Neural cell (in vitro differentiated cells): ENCODE measurements around the gene TRIM40. TPM values are rescaled to one million over a fixed set of nuclear protein-coding genes. Genes with fewer than 3 reads are reported as not detected.

Experiments used
- H2AFZ ChIP-seq: fragments of 200-600, 300-800 bp; sonication (generic), shearing (Covaris generic); 2 replicates; pipeline ENCODE4 v1.6.0; 2014; ENCODE audit warnings: low read depth, mild to moderate bottlenecking, antibody characterized with exemption, low read length, moderate library complexity
- H3F3A ChIP-seq: fragments of 200-600 bp; shearing (Covaris generic); 2 replicates; pipeline ENCODE4 v1.6.1; 2016; ENCODE audit warnings: mild to moderate bottlenecking, moderate library complexity, mixed read lengths, antibody characterized with exemption, low read length; ENCODE audit not compliant: insufficient read depth, poor library complexity, severe bottlenecking
- H3K27ac ChIP-seq: fragments of 200-600, 300-800 bp; sonication (generic), shearing (Covaris generic); 2 replicates; pipeline ENCODE4 v1.5.1; 2014; ENCODE audit warnings: mild to moderate bottlenecking, low read length, moderate library complexity
- H3K27me3 ChIP-seq: fragments of 300-800, 200-600 bp; sonication (generic), shearing (Covaris generic); 2 replicates; pipeline ENCODE4 v1.6.0; 2014; ENCODE audit warnings: mild to moderate bottlenecking, low read depth, low read length, moderate library complexity; ENCODE audit not compliant: insufficient read depth
- H3K36me3 ChIP-seq: fragments of 300-800, 200-600 bp; sonication (generic), shearing (Covaris generic); 2 replicates; pipeline ENCODE4 v1.5.1; 2014; ENCODE audit warnings: mild to moderate bottlenecking, antibody characterized with exemption, low read length, moderate library complexity; ENCODE audit not compliant: insufficient read depth
- H3K4me2 ChIP-seq: fragments of 300-800, 200-600 bp; sonication (generic), shearing (Covaris generic); 2 replicates; pipeline ENCODE4 v1.6.0; 2014; ENCODE audit warnings: mild to moderate bottlenecking, low read length
- H3K4me3 ChIP-seq: fragments of 300-800, 200-600 bp; sonication (generic), shearing (Covaris generic); 2 replicates; pipeline ENCODE4 v1.5.1; 2014; ENCODE audit warnings: mild to moderate bottlenecking, low read length, moderate library complexity
- H3K79me2 ChIP-seq: fragments of 200-600 bp; shearing (Covaris generic); replicated peaks from 2 replicates; pipeline ENCODE4 v1.6.0; 2014; ENCODE audit warnings: mild to moderate bottlenecking, low read length, moderate library complexity; ENCODE audit not compliant: insufficient read depth
- H3K9ac ChIP-seq: fragments of 300-800, 200-600 bp; sonication (generic), shearing (Covaris generic); 2 replicates; pipeline ENCODE4 v1.6.1; 2016; ENCODE audit warnings: mild to moderate bottlenecking, low read length, mixed read lengths
- H3K9me2 ChIP-seq: fragments of 200-600 bp; shearing (Covaris generic); 2 replicates; pipeline ENCODE4 v1.6.1; 2016; ENCODE audit warnings: mild to moderate bottlenecking, low read length, mixed read lengths; ENCODE audit not compliant: insufficient read depth
- H3K9me3 ChIP-seq: fragments of 200-600, 300-800 bp; sonication (generic), shearing (Covaris generic); 2 replicates; pipeline ENCODE4 v1.6.1; 2016; ENCODE audit warnings: mild to moderate bottlenecking, mixed run types, low read length, moderate library complexity, mixed read lengths
- H4K20me1 ChIP-seq: fragments of 200-600 bp; shearing (Covaris generic); 2 replicates; pipeline ENCODE4 v1.6.1; 2016; ENCODE audit warnings: mild to moderate bottlenecking, mixed run types; ENCODE audit not compliant: insufficient read depth
- EP300 ChIP-seq: fragments of 450-650 bp; conservative IDR thresholded peaks from 2 replicates; pipeline ENCODE4 v1.6.1; 2014; ENCODE audit warnings: antibody characterized with exemption, mild to moderate bottlenecking, moderate library complexity; ENCODE audit not compliant: poor library complexity, severe bottlenecking
- EZH2 ChIP-seq: fragments of 200-600, 300-800 bp; shearing (Covaris generic), sonication (generic); IDR thresholded peaks from 2 replicates; pipeline ENCODE4 v1.6.1; 2014; ENCODE audit warnings: antibody characterized with exemption, low read length, borderline replicate concordance, mild to moderate bottlenecking; ENCODE audit not compliant: insufficient read depth, poor library complexity, severe bottlenecking
- MXI1 ChIP-seq: fragments of 450-650 bp; conservative IDR thresholded peaks from 2 replicates; pipeline ENCODE4 v1.6.1; 2014; ENCODE audit warnings: antibody characterized with exemption, mild to moderate bottlenecking; ENCODE audit not compliant: poor library complexity, severe bottlenecking
- POLR2AphosphoS5 ChIP-seq: IDR thresholded peaks from 2 replicates; pipeline ENCODE4 v1.6.1; 2012
- RAD21 ChIP-seq: fragments of 450-650 bp; conservative IDR thresholded peaks from 2 replicates; pipeline ENCODE4 v1.6.1; 2014; ENCODE audit warnings: antibody characterized with exemption, mild to moderate bottlenecking, moderate library complexity
- REST ChIP-seq: IDR thresholded peaks from 2 replicates; pipeline ENCODE4 v1.6.1; 2012; ENCODE audit warnings: borderline replicate concordance
- SMC3 ChIP-seq: fragments of 450-650 bp; conservative IDR thresholded peaks from 2 replicates; pipeline ENCODE4 v1.6.1; 2014; ENCODE audit warnings: antibody characterized with exemption, mild to moderate bottlenecking, moderate library complexity; ENCODE audit not compliant: poor library complexity
- TAF1 ChIP-seq: IDR thresholded peaks from 2 replicates; pipeline ENCODE4 v1.6.1; 2012; ENCODE audit warnings: low read depth
- polyA plus RNA-seq: library from polyadenylated mRNA; depleted of rRNA; stranded (reverse); fragments of >200 nt; gene quantifications from 2 replicates; pipeline ENCODE4 v1.2.3, GENCODE V29; 2014
- TF ChIP-seq, protein P1 (sequence below): fragments of 450-650 bp; IDR thresholded peaks from 2 replicates; pipeline ENCODE4 v1.5.1; 2014; ENCODE audit warnings: antibody characterized with exemption, mild to moderate bottlenecking, moderate library complexity; ENCODE audit not compliant: poor library complexity, severe bottlenecking

Gene TRIM40
- polyA plus RNA-seq, 1 donor from 2014 or later, result not detected

DNA sequence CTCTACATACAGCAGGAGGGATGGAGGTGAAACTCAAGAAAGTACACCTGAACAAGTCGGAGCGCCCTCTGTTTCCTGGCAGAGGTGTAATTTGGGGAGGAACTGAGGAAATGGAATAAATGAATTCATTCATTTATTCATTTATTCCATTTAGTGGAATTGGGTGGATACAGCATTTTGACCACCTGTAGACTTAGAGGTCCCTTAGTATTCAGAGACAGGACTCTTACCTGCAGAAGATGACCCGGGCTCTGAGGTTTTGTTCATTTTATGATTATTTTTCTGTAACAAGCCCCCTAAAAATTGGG, 32.1 kb upstream of the TRIM40 start:
- no peaks in the 10 kb centered on the region for H3K79me2 ChIP-seq
- no peak overlapping the region for H3K9ac ChIP-seq
- no peaks in the 10 kb centered on the region for H4K20me1 ChIP-seq
- no peak overlapping the region for H3K4me3 ChIP-seq
- no peaks in the 10 kb centered on the region for H3K36me3 ChIP-seq
- no peaks in the 10 kb centered on the region for H3K9me2 ChIP-seq
- no peak overlapping the region for H3K4me2 ChIP-seq
- TF ChIP-seq MXI1 (no peak), TAF1 (no peak), POLR2AphosphoS5 (no peak), REST (no peak), EZH2 (no peak), RAD21 (no peak), EP300 (no peak), SMC3 (no peak)
- TF ChIP-seq, protein P1, sequence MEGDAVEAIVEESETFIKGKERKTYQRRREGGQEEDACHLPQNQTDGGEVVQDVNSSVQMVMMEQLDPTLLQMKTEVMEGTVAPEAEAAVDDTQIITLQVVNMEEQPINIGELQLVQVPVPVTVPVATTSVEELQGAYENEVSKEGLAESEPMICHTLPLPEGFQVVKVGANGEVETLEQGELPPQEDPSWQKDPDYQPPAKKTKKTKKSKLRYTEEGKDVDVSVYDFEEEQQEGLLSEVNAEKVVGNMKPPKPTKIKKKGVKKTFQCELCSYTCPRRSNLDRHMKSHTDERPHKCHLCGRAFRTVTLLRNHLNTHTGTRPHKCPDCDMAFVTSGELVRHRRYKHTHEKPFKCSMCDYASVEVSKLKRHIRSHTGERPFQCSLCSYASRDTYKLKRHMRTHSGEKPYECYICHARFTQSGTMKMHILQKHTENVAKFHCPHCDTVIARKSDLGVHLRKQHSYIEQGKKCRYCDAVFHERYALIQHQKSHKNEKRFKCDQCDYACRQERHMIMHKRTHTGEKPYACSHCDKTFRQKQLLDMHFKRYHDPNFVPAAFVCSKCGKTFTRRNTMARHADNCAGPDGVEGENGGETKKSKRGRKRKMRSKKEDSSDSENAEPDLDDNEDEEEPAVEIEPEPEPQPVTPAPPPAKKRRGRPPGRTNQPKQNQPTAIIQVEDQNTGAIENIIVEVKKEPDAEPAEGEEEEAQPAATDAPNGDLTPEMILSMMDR, result no peak
- H3F3A ChIP-seq, result no peaks in the 10 kb centered on the region
- H2AFZ ChIP-seq, result no peak overlapping the region
- no peak overlapping the region for H3K27ac ChIP-seq
- peaks cover 75% of the 10 kb centered on the region for H3K27me3 ChIP-seq
- H3K9me3 ChIP-seq, result no peaks in the 10 kb centered on the region

DNA sequence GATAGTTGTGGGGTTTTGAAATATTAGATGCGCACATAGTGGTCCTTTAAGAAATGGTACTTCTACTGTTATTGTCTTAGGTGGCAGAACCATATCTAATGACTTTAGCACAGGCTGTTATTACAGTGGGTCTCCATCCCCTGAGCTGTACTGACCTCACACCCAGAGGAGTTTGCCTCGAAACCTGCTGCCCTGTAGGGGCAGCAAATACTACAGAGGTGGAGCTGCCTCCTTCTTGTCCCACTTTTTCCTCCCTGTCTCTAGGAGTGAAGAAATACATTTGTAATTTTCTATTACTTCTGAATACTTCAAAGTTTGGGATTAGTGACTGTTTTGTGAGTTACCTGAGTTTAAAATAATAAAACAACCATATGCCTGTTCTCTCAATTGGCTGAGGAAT, 31.3 kb upstream of the TRIM40 start:
- H2AFZ ChIP-seq, result no peak overlapping the region
- H3K27ac ChIP-seq, result no peak overlapping the region
- H3F3A ChIP-seq, result no peaks in the 10 kb centered on the region
- no peaks in the 10 kb centered on the region for H3K9me3 ChIP-seq
- no peak overlapping the region for H3K9ac ChIP-seq
- H3K36me3 ChIP-seq, result no peaks in the 10 kb centered on the region
- peaks cover 69% of the 10 kb centered on the region for H3K27me3 ChIP-seq
- no peak for TF ChIP-seq RAD21
- no peaks in the 10 kb centered on the region for H3K9me2 ChIP-seq
- no peaks in the 10 kb centered on the region for H4K20me1 ChIP-seq
- no peak overlapping the region for H3K4me3 ChIP-seq
- no peak overlapping the region for H3K4me2 ChIP-seq
- H3K79me2 ChIP-seq, result no peaks in the 10 kb centered on the region

- no peaks in the 10 kb centered on the region for H3F3A ChIP-seq
- H3K27me3 ChIP-seq, result peaks cover 26% of the 10 kb centered on the region
- H3K4me3 ChIP-seq, result no peak overlapping the region
- no peaks in the 10 kb centered on the region for H3K9me3 ChIP-seq
- no peaks in the 10 kb centered on the region for H4K20me1 ChIP-seq
- H3K36me3 ChIP-seq, result no peaks in the 10 kb centered on the region
- H3K9ac ChIP-seq, result no peak overlapping the region
- no peaks in the 10 kb centered on the region for H3K9me2 ChIP-seq
- H3K4me2 ChIP-seq, result no peak overlapping the region
- no peak overlapping the region for H2AFZ ChIP-seq
- H3K27ac ChIP-seq, result no peak overlapping the region
- TF ChIP-seq, protein P1, result no peak
- no peak for TF ChIP-seq POLR2AphosphoS5
- no peaks in the 10 kb centered on the region for H3K79me2 ChIP-seq
Measured at GRCh38 chr6:30111266-30111856, 24.6 kb upstream of the TRIM40 start.
